Posterior vena cava (tissue), 2 donors: ENCODE results near the gene RHO. TPM values are rescaled to one million over a fixed set of nuclear protein-coding genes. Genes with fewer than 3 reads are reported as not detected.

Experiments
- DNase-seq: peaks from one replicate; pipeline ENCODE4 v3.0.0-alpha.2; 2020; ENCODE audit warnings: low spot score
- intact Hi-C, 2 donors: fragments of 100-400 bp; cut with DNase I; formaldehyde crosslinking; loops; one replicate each; pipeline versions ENCODE4 v1.14.1 to v1.14.2; 2022 to 2023
- total RNA-seq, 2 donors: library from RNA; stranded (reverse); fragmentation: NEBNext Ultra II Directional; extraction: Animal tissue kit (Norgen Biotek cat#: 25700); gene quantifications; one replicate each; pipeline ENCODE4 v1.2.1, GENCODE V29; 2021
- donor health status: DM: yes; HTN: yes; CAD: no.
- donor health status: DM: yes; HTN: yes; CAD: no.

RHO gene
- total RNA-seq, 2 donors from 2014 or later = not detected

GRCh38 chr3:129554356-129555152 is 26.1 kb downstream of the RHO start:
- intact Hi-C loops = no loop called here
- DNase-seq = no peak

DNA sequence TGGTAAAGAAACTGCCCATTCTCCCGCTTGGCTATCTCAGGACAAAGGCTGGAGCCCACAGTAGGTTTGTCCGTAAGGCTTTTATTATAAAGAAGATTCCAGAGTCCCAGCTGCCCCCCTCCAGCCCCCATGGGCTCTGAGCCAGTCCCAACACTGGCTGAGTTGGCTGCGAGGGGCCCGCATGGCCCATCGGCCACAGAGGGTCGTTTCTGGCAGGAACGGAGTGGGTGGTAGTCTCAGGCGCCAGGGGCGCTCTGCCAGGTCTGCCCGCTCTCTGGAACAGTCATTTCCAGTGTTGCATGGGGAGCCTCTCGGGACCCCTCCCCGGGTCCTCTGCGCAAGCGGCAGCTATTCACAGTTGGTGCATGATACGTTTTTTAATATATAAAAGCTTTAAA is 26.7 kb downstream of the RHO start:
- no peak for DNase-seq
- intact Hi-C loops = no loop called here

DNA sequence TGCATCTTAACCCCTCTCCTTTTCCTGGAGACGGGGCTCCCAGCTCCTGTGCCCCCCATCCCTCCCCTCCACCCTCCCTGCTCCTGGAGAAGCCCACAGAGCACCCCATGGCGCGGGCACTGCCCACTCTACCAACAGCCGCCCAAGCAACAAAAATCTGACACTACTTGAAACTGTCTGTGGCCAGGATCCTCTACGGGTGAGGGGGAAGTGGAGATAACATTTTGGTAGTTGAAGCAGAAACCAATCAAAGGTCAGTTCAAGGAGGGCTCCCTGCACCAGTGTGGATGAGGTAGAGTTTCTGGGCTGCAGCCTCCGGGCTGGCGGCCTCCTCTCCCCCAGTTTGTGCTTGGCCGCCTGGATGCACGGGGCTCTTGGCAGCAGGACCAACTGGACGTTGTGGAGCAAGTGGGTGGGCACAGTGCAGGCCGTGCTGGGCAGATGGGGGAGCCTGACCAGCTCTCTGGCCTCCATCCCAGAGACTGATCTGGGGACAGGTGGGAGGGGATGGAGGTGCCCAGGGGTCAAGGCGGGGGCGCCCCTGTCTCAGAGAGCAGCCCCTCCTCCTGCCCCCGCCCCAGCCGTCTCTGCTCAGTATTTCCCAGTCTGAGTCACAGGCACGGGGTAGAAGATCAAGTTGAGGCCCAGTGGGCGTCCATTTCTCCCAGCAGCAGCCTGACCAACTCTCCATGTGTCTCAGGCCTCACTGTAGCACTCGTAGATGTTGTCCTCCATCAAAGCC is 27.3 kb downstream of the RHO start:
- intact Hi-C loops = no loop called here
- no peak for DNase-seq

DNA sequence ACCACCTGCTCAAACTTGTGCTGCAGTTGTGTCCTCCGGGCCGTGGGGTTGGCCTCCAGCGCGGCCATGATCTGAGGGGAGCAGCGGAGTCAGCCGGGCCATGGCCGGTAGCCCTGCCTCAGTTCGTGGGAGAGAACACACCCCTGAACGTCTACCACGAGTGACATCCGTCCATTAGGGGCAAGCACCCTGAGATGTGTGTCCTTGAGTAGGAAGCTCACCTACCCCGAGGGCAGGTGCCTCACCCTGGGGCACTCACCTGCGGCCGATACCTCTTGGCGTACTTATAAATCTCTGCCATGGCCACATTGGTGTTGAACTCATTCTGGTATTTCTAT is 27.9 kb downstream of the RHO start:
- intact Hi-C loops = no loop called here
- DNase-seq = no peak

GRCh38 chr3:129556890-129557547 is 28.6 kb downstream of the RHO start:
- intact Hi-C loops = no loop called here
- DNase-seq = no peak

GRCh38 chr3:129557548-129557894 is 29.1 kb downstream of the RHO start:
- intact Hi-C loops = no loop called here
- DNase-seq = peak; percentile 89

GRCh38 chr3:129558081-129558771 is 29.8 kb downstream of the RHO start:
- intact Hi-C loops = no loop called here
- DNase-seq = no peak

DNA sequence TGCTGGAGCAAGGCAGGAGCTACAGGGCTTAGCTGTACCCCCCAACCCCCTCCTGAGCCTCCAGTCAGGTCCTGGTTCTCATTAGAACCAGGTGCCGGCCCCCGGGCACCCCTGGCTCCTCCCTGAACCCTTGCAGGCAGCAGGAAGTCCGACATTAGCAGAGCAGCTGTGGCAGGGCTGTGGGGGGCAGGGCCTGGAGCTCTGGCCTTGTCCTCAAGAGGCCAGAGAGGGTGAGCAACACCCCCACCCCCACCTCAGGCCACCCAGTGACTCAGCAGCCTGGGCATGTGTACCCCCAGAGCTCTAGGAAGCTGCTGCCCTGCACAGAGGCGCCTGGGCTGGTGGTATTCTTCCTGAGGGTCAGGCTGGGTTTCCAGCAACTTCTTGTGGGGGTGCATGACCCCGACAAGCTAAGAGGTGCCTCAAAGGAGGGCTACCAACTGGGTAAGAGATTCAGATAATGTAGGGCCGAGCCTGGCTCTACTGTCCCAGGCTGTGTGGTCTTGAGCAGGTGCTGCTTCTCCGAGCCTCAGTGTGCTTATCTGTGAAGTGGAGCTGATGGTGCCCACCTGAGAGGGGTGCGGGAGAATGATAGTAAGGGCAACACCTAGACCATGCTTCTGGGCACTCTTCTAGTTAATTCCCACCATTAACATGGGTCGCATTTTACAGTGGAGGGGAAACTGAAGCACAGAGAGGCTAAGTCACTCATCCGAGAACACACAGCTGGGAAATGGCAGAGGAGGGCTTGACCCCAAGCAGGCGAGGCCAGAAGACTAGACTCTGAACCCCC is 30.5 kb downstream of the RHO start:
- DNase-seq = no peak
- intact Hi-C loops = no loop called here

DNA sequence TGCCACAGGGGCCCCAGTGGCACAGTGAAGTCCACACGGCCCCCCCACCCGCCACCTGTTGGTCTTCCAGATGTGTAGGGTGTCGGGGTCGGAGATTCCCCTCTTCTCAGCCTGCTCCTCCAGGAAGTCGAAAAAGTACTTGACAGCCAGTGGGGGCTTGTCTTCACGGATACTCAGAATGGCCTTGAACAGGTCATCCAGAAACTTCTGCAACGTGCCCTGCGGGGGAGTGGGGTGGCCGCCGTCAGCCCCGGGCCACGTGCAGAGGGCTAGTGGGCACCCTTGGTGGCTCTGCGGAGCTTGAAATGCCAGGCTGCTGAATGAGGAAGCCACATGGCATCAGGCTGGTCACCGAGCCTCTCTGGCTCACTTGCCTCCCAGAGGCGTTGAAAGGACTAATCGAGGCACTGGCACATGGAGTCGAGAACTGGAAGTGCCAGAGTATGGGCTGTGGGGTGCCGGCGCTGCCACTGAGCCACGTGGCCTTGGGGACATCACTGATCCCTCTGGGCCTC is 31.2 kb downstream of the RHO start:
- no peak for DNase-seq
- intact Hi-C loops = loop anchor here in 1 of 2 donors (5.0 kb wide), 1 partner anchor 38 kb away; no protein-coding TSS in a partner anchor

DNA sequence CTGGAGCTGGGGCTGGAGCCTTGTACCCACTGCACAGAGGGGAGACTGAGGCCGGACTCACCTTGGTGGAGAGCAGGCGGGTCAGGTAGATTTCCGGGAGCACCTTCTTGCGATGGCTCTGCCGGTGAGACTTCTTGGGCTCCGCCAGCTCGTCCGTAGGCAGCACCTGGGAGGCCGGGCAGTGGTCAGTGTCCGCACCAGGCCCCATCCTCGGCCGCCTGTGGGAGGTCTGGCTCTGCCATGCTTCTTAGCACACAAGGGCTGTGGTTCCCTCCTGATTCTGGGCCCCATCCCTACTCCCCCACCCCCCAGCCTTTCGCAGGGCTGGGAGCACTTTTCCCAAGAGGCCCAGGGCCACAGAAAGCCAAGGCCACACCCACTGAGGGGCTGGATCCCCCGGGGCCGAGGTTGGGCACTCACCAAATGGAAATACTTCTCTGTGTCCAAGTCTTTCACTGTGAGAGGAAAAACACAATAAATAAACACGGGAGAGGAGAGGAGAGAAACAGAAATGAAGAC is 31.9 kb downstream of the RHO start:
- intact Hi-C loops = loop anchor here in 1 of 2 donors (5.0 kb wide), 1 partner anchor 37 kb away; no protein-coding TSS in a partner anchor
- no peak for DNase-seq

- peak; percentile 95 for DNase-seq
- intact Hi-C loops = loop anchor here in 1 of 2 donors (5.0 kb wide), 1 partner anchor 36 kb away; no protein-coding TSS in a partner anchor
Measured at GRCh38 chr3:129560911-129561594, 32.6 kb downstream of the RHO start.

- no peak for DNase-seq
- intact Hi-C loops = loop anchor here in 1 of 2 donors (5.0 kb wide), 1 partner anchor 36 kb away; no protein-coding TSS in a partner anchor
Measured at GRCh38 chr3:129561619-129562248, 33.3 kb downstream of the RHO start.

DNA sequence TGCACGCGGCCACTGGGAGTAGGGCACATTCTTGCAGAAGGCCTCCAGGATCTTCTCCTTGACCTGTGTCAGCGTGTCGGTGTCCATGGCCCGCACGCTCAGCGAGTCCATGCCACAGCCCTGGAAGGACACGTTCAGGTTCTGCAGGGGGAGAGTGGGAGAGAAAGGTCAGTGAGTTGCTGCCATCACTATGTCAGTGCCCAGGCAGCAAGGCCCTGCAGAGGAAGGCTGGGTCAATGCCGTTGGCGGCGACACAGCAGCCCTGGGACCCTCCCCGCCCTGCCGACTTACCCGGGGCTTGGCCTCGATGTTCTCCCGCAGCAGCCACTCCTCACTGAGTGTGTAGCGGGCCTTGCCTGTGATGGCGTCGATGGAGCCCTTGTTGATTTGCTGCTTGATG is 34.4 kb downstream of the RHO start:
- DNase-seq = no peak
- intact Hi-C loops = loop anchor here in 1 of 2 donors (5.0 kb wide), 1 partner anchor 34 kb away; no protein-coding TSS in a partner anchor

DNA sequence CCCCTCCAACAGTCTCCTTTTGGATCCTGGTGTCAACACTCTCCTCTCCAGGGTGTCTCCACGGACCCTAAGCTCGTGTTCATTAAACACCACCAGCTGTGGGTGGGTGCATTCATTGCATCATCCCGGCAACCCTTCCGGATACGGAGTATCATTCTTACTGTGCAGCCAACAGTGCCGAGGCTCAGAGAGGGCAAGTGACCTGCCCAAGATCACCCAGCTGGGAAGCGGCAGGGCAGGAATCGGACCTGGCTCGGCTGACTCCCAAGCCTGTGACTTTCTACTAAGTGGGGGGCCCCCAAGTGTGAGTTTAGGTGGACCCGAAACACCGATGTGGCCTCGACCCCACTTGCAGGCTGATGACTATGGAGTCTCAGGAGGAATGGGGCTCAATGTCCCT is 34.9 kb downstream of the RHO start:
- intact Hi-C loops = loop anchor here in 1 of 2 donors (5.0 kb wide), 1 partner anchor 34 kb away; no protein-coding TSS in a partner anchor
- no peak for DNase-seq

GRCh38 chr3:129563850-129564535 is 35.6 kb downstream of the RHO start:
- intact Hi-C loops = loop anchor here (2.0 to 5.0 kb wide), 2 partner anchors 33 to 41 kb away; no protein-coding TSS in a partner anchor
- DNase-seq = no peak

GRCh38 chr3:129564981-129565644 is 36.7 kb downstream of the RHO start:
- DNase-seq = no peak

More at GRCh38 chr3:129564981-129565644, 36.7 kb downstream of the RHO start:
- intact Hi-C loops = loop anchor here (2.0 to 5.0 kb wide), 2 partner anchors 32 to 40 kb away; no protein-coding TSS in a partner anchor
